ENCODE data around the gene NPBWR2.
"Not testable (repeated sequence)": the region's sequence is repeated elsewhere in the genome, so short reads cannot be mapped to it uniquely, and the experiment has no call there.

Gene NPBWR2

GRCh38 chr20:64093013-64093503, 14.3 kb downstream of the NPBWR2 start:
- peak; percentile 4 for TF ChIP-seq CTCF (IDR thresholded peaks at IDR 0.05; ENCODE audit: low read depth, low read length)
- no peak for DNase-seq (ENCODE audit: low read depth in 2 of 2)
- H3K4me3 ChIP-seq (replicated peaks in 1 of 2; ENCODE audit: low read depth in 2 of 2, low read length in 2 of 2), result no peak overlapping the region

DNA sequence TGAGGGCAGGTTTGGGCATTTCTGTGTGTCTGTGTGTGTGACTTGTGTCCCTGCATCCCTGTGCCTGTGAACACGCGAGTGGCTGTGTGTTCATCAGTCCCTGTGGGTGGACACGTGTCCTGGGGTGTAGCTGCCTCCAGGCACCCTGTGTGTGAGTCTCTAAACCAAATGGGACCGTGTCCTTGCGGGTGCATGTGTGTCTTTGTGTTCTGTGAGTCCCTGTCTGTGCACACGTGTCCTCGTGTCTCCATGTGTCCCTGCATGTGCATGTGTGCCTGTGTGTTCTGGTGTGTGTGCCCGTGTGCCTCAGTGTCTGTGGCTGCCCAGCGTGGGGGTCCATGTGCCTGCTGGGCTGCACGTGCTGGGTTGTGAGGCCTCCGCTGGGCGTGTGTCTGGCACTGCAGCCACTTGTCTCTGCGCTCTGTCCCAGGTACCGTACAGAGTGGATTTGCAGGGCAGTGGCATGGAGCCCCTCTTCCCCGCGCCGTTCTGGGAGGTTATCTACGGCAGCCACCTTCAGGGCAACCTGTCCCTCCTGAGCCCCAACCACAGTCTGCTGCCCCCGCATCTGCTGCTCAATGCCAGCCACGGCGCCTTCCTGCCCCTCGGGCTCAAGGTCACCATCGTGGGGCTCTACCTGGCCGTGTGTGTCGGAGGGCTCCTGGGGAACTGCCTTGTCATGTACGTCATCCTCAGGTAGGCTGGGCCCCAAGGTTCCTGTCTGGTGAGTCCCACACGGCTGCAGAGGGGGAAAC, 14.9 kb downstream of the NPBWR2 start:
- no peak overlapping the region for H3K4me3 ChIP-seq (replicated peaks in 1 of 2; ENCODE audit: low read depth in 2 of 2, low read length in 2 of 2)
- no peak for DNase-seq (ENCODE audit: low read depth in 2 of 2)
- TF ChIP-seq CTCF (IDR thresholded peaks at IDR 0.05; ENCODE audit: low read depth, low read length), result no peak

DNA sequence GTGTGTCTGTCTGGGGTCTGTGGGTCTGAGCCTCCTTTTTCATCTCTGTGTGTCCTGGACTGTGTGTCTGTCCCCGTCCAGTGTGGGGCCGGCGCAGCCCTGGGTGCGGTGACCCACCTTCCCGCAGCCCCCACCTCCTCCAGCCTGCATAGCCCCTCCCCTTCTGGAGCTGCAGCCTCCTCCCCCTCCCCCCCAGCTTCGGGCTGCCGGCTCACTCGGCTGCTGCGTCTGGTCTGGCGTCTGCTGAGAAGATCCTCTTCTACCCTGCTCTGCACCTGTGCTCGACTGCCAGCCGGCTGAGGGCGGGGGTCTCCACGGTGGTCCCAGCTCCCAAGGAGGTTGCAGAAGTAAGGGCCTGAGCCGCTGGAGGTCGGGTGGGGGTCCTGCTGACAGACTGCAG, 15.6 kb downstream of the NPBWR2 start:
- DNase-seq (ENCODE audit: low read depth in 2 of 2), result no peak
- no peak overlapping the region for H3K4me3 ChIP-seq (replicated peaks in 1 of 2; ENCODE audit: low read depth in 2 of 2, low read length in 2 of 2)
- TF ChIP-seq CTCF (IDR thresholded peaks at IDR 0.05; ENCODE audit: low read depth, low read length), result no peak

- no peak for TF ChIP-seq CTCF (IDR thresholded peaks at IDR 0.05; ENCODE audit: low read depth, low read length)
- no peak for DNase-seq (ENCODE audit: low read depth in 2 of 2)
- no peak overlapping the region for H3K4me3 ChIP-seq (replicated peaks in 1 of 2; ENCODE audit: low read depth in 2 of 2, low read length in 2 of 2)
Measured at GRCh38 chr20:64091340-64091739, 16.0 kb downstream of the NPBWR2 start.

- no peak overlapping the region for H3K4me3 ChIP-seq (replicated peaks in 1 of 2; ENCODE audit: low read depth in 2 of 2, low read length in 2 of 2)
- no peak for DNase-seq (ENCODE audit: low read depth in 2 of 2)
- no peak for TF ChIP-seq CTCF (IDR thresholded peaks at IDR 0.05; ENCODE audit: low read depth, low read length)
Measured at GRCh38 chr20:64090165-64090564, 17.2 kb downstream of the NPBWR2 start.

- not testable (repeated sequence) for DNase-seq (ENCODE audit: low read depth in 2 of 2); H3K4me3 ChIP-seq (replicated peaks in 1 of 2; ENCODE audit: low read depth in 2 of 2, low read length in 2 of 2)
Measured at GRCh38 chr20:64088586-64088985, 18.8 kb downstream of the NPBWR2 start.

GRCh38 chr20:64087226-64087825, 20.0 kb downstream of the NPBWR2 start:
- DNase-seq (ENCODE audit: low read depth in 2 of 2); H3K4me3 ChIP-seq (replicated peaks in 1 of 2; ENCODE audit: low read depth in 2 of 2, low read length in 2 of 2): not testable (repeated sequence)

- no peak for DNase-seq (ENCODE audit: low read depth in 2 of 2)
- H3K4me3 ChIP-seq (replicated peaks in 1 of 2; ENCODE audit: low read depth in 2 of 2, low read length in 2 of 2), result no peak overlapping the region
- no peak for TF ChIP-seq CTCF (IDR thresholded peaks at IDR 0.05; ENCODE audit: low read depth, low read length)
Measured at GRCh38 chr20:64086801-64087200, 20.6 kb downstream of the NPBWR2 start.

Measured in cardiac fibroblast (primary cell).